ENCODE results near the gene CDKAL1.

The CDKAL1 gene

DNA sequence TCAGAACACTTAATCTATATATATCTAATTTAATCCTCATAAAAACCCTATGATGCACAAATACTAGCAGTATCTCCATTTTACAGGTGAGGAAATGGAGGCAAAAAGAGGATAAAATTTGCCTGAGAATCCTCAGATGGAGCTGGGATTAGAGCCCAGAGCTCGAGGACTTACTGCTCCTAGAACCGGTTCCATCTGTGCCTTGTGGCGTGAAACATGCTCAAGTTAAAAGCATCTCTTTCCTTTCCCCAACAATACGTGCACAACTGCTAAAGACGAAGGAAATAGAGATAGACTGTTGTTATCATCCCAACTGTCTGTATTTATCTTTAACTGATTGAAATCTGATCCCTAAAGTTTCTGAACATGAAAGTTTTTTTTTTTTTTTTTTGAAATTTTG lies 691.7 kb downstream of the CDKAL1 start:
- TF ChIP-seq USF1 (IDR thresholded peaks at IDR 0.05) (no peak), EGR1 (IDR thresholded peaks at IDR 0.05) (no peak), EP300 (IDR thresholded peaks at IDR 0.05; ENCODE audit: borderline replicate concordance) (no peak), RAD21 (IDR thresholded peaks at IDR 0.05; ENCODE audit: low read depth) (no peak), CEBPB (IDR thresholded peaks at IDR 0.05) (no peak), TEAD4 (IDR thresholded peaks at IDR 0.05) (no peak), ZBTB7A (IDR thresholded peaks at IDR 0.05; ENCODE audit: low read depth) (no peak), FOXM1 (IDR thresholded peaks at IDR 0.05; ENCODE audit: borderline replicate concordance, low read depth) (no peak), CREB1 (IDR thresholded peaks at IDR 0.05; ENCODE audit: low read depth) (no peak), TAF1 (IDR thresholded peaks at IDR 0.05; ENCODE audit: low read depth) (no peak), TCF12 (IDR thresholded peaks at IDR 0.05; ENCODE audit: low read depth) (no peak), YY1 (IDR thresholded peaks at IDR 0.05; ENCODE audit: low read depth) (no peak), NFIC (IDR thresholded peaks at IDR 0.05) (no peak), MAX (IDR thresholded peaks at IDR 0.05) (no peak)
- TF ChIP-seq, protein P1, sequence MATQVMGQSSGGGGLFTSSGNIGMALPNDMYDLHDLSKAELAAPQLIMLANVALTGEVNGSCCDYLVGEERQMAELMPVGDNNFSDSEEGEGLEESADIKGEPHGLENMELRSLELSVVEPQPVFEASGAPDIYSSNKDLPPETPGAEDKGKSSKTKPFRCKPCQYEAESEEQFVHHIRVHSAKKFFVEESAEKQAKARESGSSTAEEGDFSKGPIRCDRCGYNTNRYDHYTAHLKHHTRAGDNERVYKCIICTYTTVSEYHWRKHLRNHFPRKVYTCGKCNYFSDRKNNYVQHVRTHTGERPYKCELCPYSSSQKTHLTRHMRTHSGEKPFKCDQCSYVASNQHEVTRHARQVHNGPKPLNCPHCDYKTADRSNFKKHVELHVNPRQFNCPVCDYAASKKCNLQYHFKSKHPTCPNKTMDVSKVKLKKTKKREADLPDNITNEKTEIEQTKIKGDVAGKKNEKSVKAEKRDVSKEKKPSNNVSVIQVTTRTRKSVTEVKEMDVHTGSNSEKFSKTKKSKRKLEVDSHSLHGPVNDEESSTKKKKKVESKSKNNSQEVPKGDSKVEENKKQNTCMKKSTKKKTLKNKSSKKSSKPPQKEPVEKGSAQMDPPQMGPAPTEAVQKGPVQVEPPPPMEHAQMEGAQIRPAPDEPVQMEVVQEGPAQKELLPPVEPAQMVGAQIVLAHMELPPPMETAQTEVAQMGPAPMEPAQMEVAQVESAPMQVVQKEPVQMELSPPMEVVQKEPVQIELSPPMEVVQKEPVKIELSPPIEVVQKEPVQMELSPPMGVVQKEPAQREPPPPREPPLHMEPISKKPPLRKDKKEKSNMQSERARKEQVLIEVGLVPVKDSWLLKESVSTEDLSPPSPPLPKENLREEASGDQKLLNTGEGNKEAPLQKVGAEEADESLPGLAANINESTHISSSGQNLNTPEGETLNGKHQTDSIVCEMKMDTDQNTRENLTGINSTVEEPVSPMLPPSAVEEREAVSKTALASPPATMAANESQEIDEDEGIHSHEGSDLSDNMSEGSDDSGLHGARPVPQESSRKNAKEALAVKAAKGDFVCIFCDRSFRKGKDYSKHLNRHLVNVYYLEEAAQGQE (IDR thresholded peaks at IDR 0.05; ENCODE audit: low read depth), result no peak

GRCh38 chr6:21227486-21227885 lies 693.2 kb downstream of the CDKAL1 start:
- TF ChIP-seq RAD21 (IDR thresholded peaks at IDR 0.05; ENCODE audit: low read depth) (no peak), YY1 (IDR thresholded peaks at IDR 0.05; ENCODE audit: low read depth) (no peak), TEAD4 (IDR thresholded peaks at IDR 0.05) (no peak), FOXM1 (IDR thresholded peaks at IDR 0.05; ENCODE audit: borderline replicate concordance, low read depth) (no peak), TCF12 (IDR thresholded peaks at IDR 0.05; ENCODE audit: low read depth) (no peak)

- TF ChIP-seq MAX (IDR thresholded peaks at IDR 0.05) (no peak), USF1 (IDR thresholded peaks at IDR 0.05) (no peak), FOXM1 (IDR thresholded peaks at IDR 0.05; ENCODE audit: borderline replicate concordance, low read depth) (no peak), CEBPB (IDR thresholded peaks at IDR 0.05) (no peak), ZBTB7A (IDR thresholded peaks at IDR 0.05; ENCODE audit: low read depth) (no peak), TCF12 (IDR thresholded peaks at IDR 0.05; ENCODE audit: low read depth) (no peak), EP300 (IDR thresholded peaks at IDR 0.05; ENCODE audit: borderline replicate concordance) (no peak), RAD21 (IDR thresholded peaks at IDR 0.05; ENCODE audit: low read depth) (no peak), TAF1 (IDR thresholded peaks at IDR 0.05; ENCODE audit: low read depth) (no peak)
Observed at GRCh38 chr6:21228411-21228810, 694.2 kb downstream of the CDKAL1 start.

- TF ChIP-seq EP300 (IDR thresholded peaks at IDR 0.05; ENCODE audit: borderline replicate concordance) (no peak), RAD21 (IDR thresholded peaks at IDR 0.05; ENCODE audit: low read depth) (no peak), MAX (IDR thresholded peaks at IDR 0.05) (no peak), YY1 (IDR thresholded peaks at IDR 0.05; ENCODE audit: low read depth) (no peak), TEAD4 (IDR thresholded peaks at IDR 0.05) (no peak), ZBTB7A (IDR thresholded peaks at IDR 0.05; ENCODE audit: low read depth) (no peak), TCF12 (IDR thresholded peaks at IDR 0.05; ENCODE audit: low read depth) (no peak), CREB1 (IDR thresholded peaks at IDR 0.05; ENCODE audit: low read depth) (no peak), CEBPB (IDR thresholded peaks at IDR 0.05) (no peak)
Observed at GRCh38 chr6:21228876-21229460, 694.7 kb downstream of the CDKAL1 start.

GRCh38 chr6:21230536-21230935 lies 696.3 kb downstream of the CDKAL1 start:
- no peak for TF ChIP-seq MAX (IDR thresholded peaks at IDR 0.05)

GRCh38 chr6:21235162-21235561 lies 700.9 kb downstream of the CDKAL1 start:
- TF ChIP-seq RAD21 (IDR thresholded peaks at IDR 0.05; ENCODE audit: low read depth) (no peak), CREB1 (IDR thresholded peaks at IDR 0.05; ENCODE audit: low read depth) (no peak), YY1 (IDR thresholded peaks at IDR 0.05; ENCODE audit: low read depth) (no peak), FOXM1 (IDR thresholded peaks at IDR 0.05; ENCODE audit: borderline replicate concordance, low read depth) (no peak), ZBTB7A (IDR thresholded peaks at IDR 0.05; ENCODE audit: low read depth) (no peak), USF1 (IDR thresholded peaks at IDR 0.05) (no peak)

DNA sequence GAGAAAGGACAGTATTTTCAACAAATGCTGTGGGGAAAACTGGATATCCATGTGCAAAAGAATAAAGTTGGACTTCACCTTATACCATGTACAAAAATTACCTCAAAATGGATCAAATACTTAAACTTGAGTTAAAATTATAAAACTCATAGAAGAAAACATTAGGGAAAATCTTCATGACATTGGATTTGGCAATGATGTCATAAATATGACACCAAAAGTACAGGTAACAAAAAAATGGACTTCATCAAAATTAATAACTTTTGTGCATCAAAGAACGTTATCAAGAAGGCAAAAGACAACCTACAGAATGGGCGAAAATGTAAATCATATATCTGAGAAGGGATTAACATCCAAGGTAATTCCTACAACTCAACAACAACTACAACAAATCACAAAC lies 704.0 kb downstream of the CDKAL1 start:
- no peak for TF ChIP-seq CREB1 (IDR thresholded peaks at IDR 0.05; ENCODE audit: low read depth)
- no peak for TF ChIP-seq TCF12 (IDR thresholded peaks at IDR 0.05; ENCODE audit: low read depth)
- no peak for TF ChIP-seq TEAD4 (IDR thresholded peaks at IDR 0.05)
- TF ChIP-seq, protein P1 (IDR thresholded peaks at IDR 0.05; ENCODE audit: low read depth), result no peak
- TF ChIP-seq TAF1 (IDR thresholded peaks at IDR 0.05; ENCODE audit: low read depth), result no peak
- no peak for TF ChIP-seq MAX (IDR thresholded peaks at IDR 0.05)
- TF ChIP-seq YY1 (IDR thresholded peaks at IDR 0.05; ENCODE audit: low read depth), result no peak
